ENCODE measurements around the gene PDE7B.

DNA sequence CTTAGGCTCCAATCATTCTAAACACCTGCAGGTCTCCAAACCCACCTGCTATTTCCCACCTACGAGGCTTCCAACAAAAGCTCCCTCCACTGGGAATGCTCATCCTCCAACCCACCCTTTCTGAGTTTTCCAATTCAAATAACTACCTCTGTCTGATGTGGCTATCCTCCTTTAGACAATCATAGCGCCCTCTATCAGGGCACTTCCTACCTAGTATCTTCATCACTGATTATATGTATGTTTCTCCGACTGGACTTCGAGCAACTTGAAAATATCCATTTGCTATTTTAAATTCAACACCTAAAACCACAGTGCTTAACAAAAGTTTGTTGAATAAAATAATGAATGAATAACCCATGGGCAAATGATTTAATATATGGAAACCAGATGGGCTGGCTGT, 357.3 kb downstream of the PDE7B start:
- no peak for TF ChIP-seq POLR2A (IDR thresholded peaks at IDR 0.05)
- no peak for TF ChIP-seq EP300 (IDR thresholded peaks at IDR 0.05)

All from tibial nerve (tissue), 3 donors.